Stimulated activated CD8-positive, alpha-beta memory T cell treated with anti-CD3 and anti-CD28 coated beads, Interleukin-4, amount 100 ng/mL, for 24 hours (primary cell): ENCODE measurements around the gene S100A6.

Experiments
- DNase-seq: peaks from one replicate; pipeline ENCODE4 v3.0.0-alpha.2; 2020; ENCODE audit warnings: low read depth

Gene S100A6

GRCh38 chr1:153545067-153546055 is 9.6 kb upstream of the S100A6 start, which contains the start of gene S100A4:
S100A4 (minus strand) TSS chr1:153545806; CDS start chr1:153544794, 1,012 bp downstream.
- peak; percentile 85 for DNase-seq

- DNase-seq: no peak
Measured at GRCh38 chr1:153544453-153545066, 8.8 kb upstream of the S100A6 start.

GRCh38 chr1:153543736-153544135 is 7.9 kb upstream of the S100A6 start:
- DNase-seq: no peak

- DNase-seq: no peak
Measured at GRCh38 chr1:153542956-153543711, 7.3 kb upstream of the S100A6 start.

- DNase-seq: no peak
Measured at GRCh38 chr1:153541641-153542590, 6.1 kb upstream of the S100A6 start.

- DNase-seq: peak; percentile 20
Measured at GRCh38 chr1:153540394-153541361, 4.9 kb upstream of the S100A6 start, which contains the start of gene S100A5. S100A5 (minus strand) TSS chr1:153540934; CDS start chr1:153540191, 743 bp downstream.

GRCh38 chr1:153539395-153540093 is 3.8 kb upstream of the S100A6 start:
- no peak for DNase-seq

- no peak for DNase-seq
Measured at GRCh38 chr1:153538315-153538821, 2.6 kb upstream of the S100A6 start.

GRCh38 chr1:153537376-153537730 is 1.6 kb upstream of the S100A6 start:
- DNase-seq: no peak

- DNase-seq: no peak
Measured at GRCh38 chr1:153536671-153537375, 1.0 kb upstream of the S100A6 start.

GRCh38 chr1:153536012-153536670 is 350 bp upstream of the S100A6 start:
- DNase-seq: peak; percentile 77

- no peak for DNase-seq
Measured at GRCh38 chr1:153534925-153535241, 908 bp downstream of the S100A6 start.

- DNase-seq: no peak
Measured at GRCh38 chr1:153534226-153534924, 1.4 kb downstream of the S100A6 start.

GRCh38 chr1:153533689-153534201 is 2.0 kb downstream of the S100A6 start:
- DNase-seq: no peak

GRCh38 chr1:153532769-153533599 is 2.8 kb downstream of the S100A6 start:
- DNase-seq: peak; percentile 57

GRCh38 chr1:153532181-153532580 is 3.6 kb downstream of the S100A6 start:
- DNase-seq: peak; percentile 26
